ENCODE measurements around the gene RTEL1. TPM values are rescaled to one million over a fixed set of nuclear protein-coding genes. Genes with fewer than 3 reads are reported as not detected.

The RTEL1 gene
- total RNA-seq, 2 experiments from 2014 or later: 43.9 to 44.8 TPM

GRCh38 chr20:63682384-63683139 lies 24.4 kb downstream of the RTEL1 start:
- no peak overlapping the region for H3K4me3 Mint-ChIP-seq
- peaks cover 10% of the 10 kb centered on the region for H3K36me3 Mint-ChIP-seq
- H3K4me1 Mint-ChIP-seq: peaks cover 5% of the 10 kb centered on the region
- H3K27me3 Mint-ChIP-seq: no peaks in the 10 kb centered on the region
- H3K27ac Mint-ChIP-seq: no peak overlapping the region
- H3K9me3 Mint-ChIP-seq: no peaks in the 10 kb centered on the region
- no peak for DNase-seq

- Mint-ChIP-seq H3K4me3 (no peak overlapping the region), H3K9me3 (no peaks in the 10 kb centered on the region), H3K27me3 (no peaks in the 10 kb centered on the region), H3K27ac (no peak overlapping the region), H3K36me3 (peaks cover 3% of the 10 kb centered on the region), H3K4me1 (peaks cover 5% of the 10 kb centered on the region)
- no peak for DNase-seq
Observed at GRCh38 chr20:63685269-63686026, 27.3 kb downstream of the RTEL1 start.

GRCh38 chr20:63686094-63686491 lies 28.0 kb downstream of the RTEL1 start:
- no peak for DNase-seq
- peak overlapping the region; percentile 60 for H3K27ac Mint-ChIP-seq
- H3K4me3 Mint-ChIP-seq: no peak overlapping the region
- H3K9me3 Mint-ChIP-seq: no peaks in the 10 kb centered on the region
- no peaks in the 10 kb centered on the region for H3K27me3 Mint-ChIP-seq
- H3K36me3 Mint-ChIP-seq: peaks cover 3% of the 10 kb centered on the region
- H3K4me1 Mint-ChIP-seq: peaks cover 5% of the 10 kb centered on the region

- Mint-ChIP-seq H3K27me3 (no peaks in the 10 kb centered on the region), H3K27ac (peak overlapping the region; percentile 60), H3K4me3 (peak overlapping the region; percentile 4), H3K36me3 (peaks cover 3% of the 10 kb centered on the region), H3K9me3 (no peaks in the 10 kb centered on the region), H3K4me1 (peaks cover 5% of the 10 kb centered on the region)
- DNase-seq: peak; percentile 52
Observed at GRCh38 chr20:63686492-63687321, 28.6 kb downstream of the RTEL1 start.

GRCh38 chr20:63687419-63688178 lies 29.5 kb downstream of the RTEL1 start:
- no peak for DNase-seq
- no peak overlapping the region for H3K27ac Mint-ChIP-seq
- no peaks in the 10 kb centered on the region for H3K9me3 Mint-ChIP-seq
- H3K27me3 Mint-ChIP-seq: no peaks in the 10 kb centered on the region
- peaks cover 3% of the 10 kb centered on the region for H3K4me1 Mint-ChIP-seq
- peaks cover 7% of the 10 kb centered on the region for H3K36me3 Mint-ChIP-seq
- no peak overlapping the region for H3K4me3 Mint-ChIP-seq

GRCh38 chr20:63688228-63689045 lies 30.3 kb downstream of the RTEL1 start:
- H3K27me3 Mint-ChIP-seq: no peaks in the 10 kb centered on the region
- DNase-seq: no peak
- H3K4me3 Mint-ChIP-seq: no peak overlapping the region

GRCh38 chr20:63689046-63690002 lies 31.2 kb downstream of the RTEL1 start:
- Mint-ChIP-seq H3K4me3 (no peak overlapping the region), H3K27ac (no peak overlapping the region), H3K9me3 (no peaks in the 10 kb centered on the region), H3K4me1 (peaks cover 6% of the 10 kb centered on the region), H3K27me3 (peaks cover 3% of the 10 kb centered on the region), H3K36me3 (peaks cover 9% of the 10 kb centered on the region)
- DNase-seq: no peak

More at GRCh38 chr20:63688228-63689045, 30.3 kb downstream of the RTEL1 start:
- H3K4me1 Mint-ChIP-seq: peaks cover 2% of the 10 kb centered on the region
- H3K27ac Mint-ChIP-seq: no peak overlapping the region
- peaks cover 7% of the 10 kb centered on the region for H3K36me3 Mint-ChIP-seq
- no peaks in the 10 kb centered on the region for H3K9me3 Mint-ChIP-seq

GRCh38 chr20:63690003-63690897 lies 32.1 kb downstream of the RTEL1 start:
- Mint-ChIP-seq H3K4me3 (no peak overlapping the region), H3K9me3 (no peaks in the 10 kb centered on the region), H3K36me3 (peaks cover 9% of the 10 kb centered on the region), H3K27me3 (peaks cover 3% of the 10 kb centered on the region), H3K27ac (no peak overlapping the region), H3K4me1 (peaks cover 6% of the 10 kb centered on the region)
- no peak for DNase-seq

- Mint-ChIP-seq H3K27me3 (peaks cover 3% of the 10 kb centered on the region), H3K4me3 (no peak overlapping the region), H3K36me3 (peaks cover 9% of the 10 kb centered on the region), H3K9me3 (no peaks in the 10 kb centered on the region), H3K27ac (no peak overlapping the region), H3K4me1 (peaks cover 6% of the 10 kb centered on the region)
- DNase-seq: no peak
Observed at GRCh38 chr20:63690898-63691710, 33.0 kb downstream of the RTEL1 start.

- Mint-ChIP-seq H3K27me3 (peaks cover 3% of the 10 kb centered on the region), H3K27ac (no peak overlapping the region), H3K4me3 (no peak overlapping the region), H3K4me1 (peaks cover 6% of the 10 kb centered on the region), H3K36me3 (peaks cover 9% of the 10 kb centered on the region), H3K9me3 (no peaks in the 10 kb centered on the region)
- no peak for DNase-seq
Observed at GRCh38 chr20:63691711-63692435, 33.8 kb downstream of the RTEL1 start.

- no peaks in the 10 kb centered on the region for H3K9me3 Mint-ChIP-seq
- peaks cover 9% of the 10 kb centered on the region for H3K36me3 Mint-ChIP-seq
- H3K27ac Mint-ChIP-seq: no peak overlapping the region
- DNase-seq: no peak
- peaks cover 8% of the 10 kb centered on the region for H3K4me1 Mint-ChIP-seq
- H3K4me3 Mint-ChIP-seq: no peak overlapping the region
- H3K27me3 Mint-ChIP-seq: peaks cover 3% of the 10 kb centered on the region
Observed at GRCh38 chr20:63692436-63693082, 34.4 kb downstream of the RTEL1 start.
